ENCODE results near the gene CDH23. TPM values are rescaled to one million over a fixed set of nuclear protein-coding genes. Genes with fewer than 3 reads are reported as not detected.
A peak's percentile ranks its signal among the peaks of the same experiment; 100 is the strongest.

Gene CDH23
- total RNA-seq, 1 donor from 2014 or later = 10.3 TPM

DNA sequence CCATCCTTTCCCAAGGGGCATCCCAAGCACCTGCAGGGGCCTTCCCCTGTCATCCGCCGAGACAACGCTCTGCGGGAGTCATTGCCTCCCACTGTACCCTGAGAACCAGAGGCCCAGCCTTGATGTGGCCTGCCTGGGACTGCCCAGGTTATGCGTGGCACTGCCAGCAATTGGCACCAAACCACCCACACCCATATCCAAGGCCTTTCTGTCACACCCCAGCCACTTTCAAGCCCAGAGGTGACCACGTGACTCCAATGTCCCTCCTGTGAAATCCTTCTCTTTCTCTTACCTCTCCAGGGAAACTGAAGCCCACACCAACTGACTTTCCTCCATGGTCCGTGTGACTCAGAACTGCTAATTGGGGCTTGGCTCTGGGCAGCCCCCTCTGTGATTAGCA, 198.9 kb downstream of the CDH23 start:
- Histone ChIP-seq H3K9me3 (no peaks in the 10 kb centered on the region), H3K36me3 (no peaks in the 10 kb centered on the region), H3K27me3 (no peaks in the 10 kb centered on the region), H3K27ac (no peak overlapping the region), H3K4me1 (peaks cover 22% of the 10 kb centered on the region), H3K4me3 (no peak overlapping the region)
- DNase-seq (ENCODE audit: extremely low spot score in 2 of 2) = no peak
- no peak for TF ChIP-seq POLR2A (IDR thresholded peaks at IDR 0.05)
- TF ChIP-seq, protein P1, sequence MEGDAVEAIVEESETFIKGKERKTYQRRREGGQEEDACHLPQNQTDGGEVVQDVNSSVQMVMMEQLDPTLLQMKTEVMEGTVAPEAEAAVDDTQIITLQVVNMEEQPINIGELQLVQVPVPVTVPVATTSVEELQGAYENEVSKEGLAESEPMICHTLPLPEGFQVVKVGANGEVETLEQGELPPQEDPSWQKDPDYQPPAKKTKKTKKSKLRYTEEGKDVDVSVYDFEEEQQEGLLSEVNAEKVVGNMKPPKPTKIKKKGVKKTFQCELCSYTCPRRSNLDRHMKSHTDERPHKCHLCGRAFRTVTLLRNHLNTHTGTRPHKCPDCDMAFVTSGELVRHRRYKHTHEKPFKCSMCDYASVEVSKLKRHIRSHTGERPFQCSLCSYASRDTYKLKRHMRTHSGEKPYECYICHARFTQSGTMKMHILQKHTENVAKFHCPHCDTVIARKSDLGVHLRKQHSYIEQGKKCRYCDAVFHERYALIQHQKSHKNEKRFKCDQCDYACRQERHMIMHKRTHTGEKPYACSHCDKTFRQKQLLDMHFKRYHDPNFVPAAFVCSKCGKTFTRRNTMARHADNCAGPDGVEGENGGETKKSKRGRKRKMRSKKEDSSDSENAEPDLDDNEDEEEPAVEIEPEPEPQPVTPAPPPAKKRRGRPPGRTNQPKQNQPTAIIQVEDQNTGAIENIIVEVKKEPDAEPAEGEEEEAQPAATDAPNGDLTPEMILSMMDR (IDR thresholded peaks at IDR 0.05) = no peak
- no peak for TF ChIP-seq POLR2AphosphoS5 (IDR thresholded peaks at IDR 0.05; ENCODE audit: insufficient read depth in 1 of 2, low read depth in 1 of 2)
- intact Hi-C loops (cut with DNase I) = no loop called here

GRCh38 chr10:71596127-71596526, 199.4 kb downstream of the CDH23 start:
- Histone ChIP-seq H3K27me3 (no peaks in the 10 kb centered on the region), H3K4me1 (peaks cover 22% of the 10 kb centered on the region), H3K4me3 (no peak overlapping the region), H3K27ac (no peak overlapping the region), H3K36me3 (no peaks in the 10 kb centered on the region), H3K9me3 (no peaks in the 10 kb centered on the region)
- TF ChIP-seq, protein P1 (IDR thresholded peaks at IDR 0.05) = no peak
- TF ChIP-seq POLR2A (IDR thresholded peaks at IDR 0.05) (no peak), POLR2AphosphoS5 (IDR thresholded peaks at IDR 0.05; ENCODE audit: insufficient read depth in 1 of 2, low read depth in 1 of 2) (no peak)
- intact Hi-C loops (cut with DNase I) = no loop called here
- DNase-seq (ENCODE audit: extremely low spot score in 2 of 2) = no peak

DNA sequence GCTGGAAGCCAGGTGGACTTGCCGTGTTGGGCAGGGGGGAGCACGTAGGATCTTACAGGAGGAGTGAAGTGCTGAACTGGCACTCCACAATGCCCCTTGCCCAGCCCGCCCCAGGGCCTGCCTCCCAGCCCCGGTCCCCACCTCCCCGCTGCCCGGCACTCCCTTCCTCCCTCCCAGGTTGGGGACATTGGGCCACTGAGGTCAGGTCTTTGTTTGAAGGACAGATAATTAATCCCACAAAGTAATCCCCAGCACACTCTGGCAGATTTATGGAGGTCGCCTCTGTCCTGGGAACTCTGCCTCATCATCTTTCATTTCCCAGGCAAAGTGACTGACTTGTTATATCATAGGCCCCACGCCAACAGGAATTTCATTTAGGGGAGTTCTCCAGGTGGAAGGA, 200.0 kb downstream of the CDH23 start:
- H3K4me1 ChIP-seq = peaks cover 27% of the 10 kb centered on the region
- DNase-seq (ENCODE audit: extremely low spot score in 2 of 2) = no peak
- no peaks in the 10 kb centered on the region for H3K27me3 ChIP-seq
- no peaks in the 10 kb centered on the region for H3K9me3 ChIP-seq
- H3K36me3 ChIP-seq = no peaks in the 10 kb centered on the region
- peak overlapping the region; percentile 86 for H3K27ac ChIP-seq
- TF ChIP-seq, protein P1 (IDR thresholded peaks at IDR 0.05) = no peak
- TF ChIP-seq POLR2AphosphoS5 (IDR thresholded peaks at IDR 0.05; ENCODE audit: insufficient read depth in 1 of 2, low read depth in 1 of 2) (no peak), POLR2A (IDR thresholded peaks at IDR 0.05) (no peak)
- no peak overlapping the region for H3K4me3 ChIP-seq
- intact Hi-C loops (cut with DNase I) = no loop called here

DNA sequence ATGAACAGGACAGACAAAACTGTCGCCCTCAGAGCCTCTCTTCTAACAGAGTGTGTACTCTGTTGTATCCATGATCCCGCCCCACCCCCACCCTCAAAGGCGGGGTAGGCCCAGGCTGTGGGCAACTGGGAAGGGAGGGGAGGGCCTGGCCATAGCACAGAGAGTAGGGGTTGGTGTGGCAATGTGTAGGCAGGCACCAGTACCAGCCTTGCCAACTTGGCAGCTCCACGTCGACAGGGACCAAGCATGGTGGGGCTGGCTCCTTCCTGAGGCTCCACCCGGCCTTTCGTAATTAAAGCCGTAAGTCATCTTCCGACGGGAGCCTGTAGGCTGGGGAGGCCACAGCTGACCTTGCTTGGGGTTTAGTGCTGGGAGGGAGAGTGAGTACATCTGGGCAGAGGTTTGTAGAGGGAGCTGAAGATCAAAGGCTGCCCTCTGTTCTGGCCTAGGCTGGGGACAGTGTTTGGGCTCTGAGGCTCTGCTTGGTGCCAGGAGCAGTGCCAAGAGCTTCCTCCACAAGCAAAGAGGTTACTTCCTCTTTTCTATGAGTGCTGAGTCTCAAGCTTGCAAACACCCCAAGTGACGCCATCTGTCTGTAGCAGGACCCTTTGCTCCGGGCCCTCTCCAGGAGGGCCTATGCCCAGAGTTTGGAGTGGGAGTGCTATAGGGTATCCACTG, 201.2 kb downstream of the CDH23 start:
- Histone ChIP-seq H3K36me3 (no peaks in the 10 kb centered on the region), H3K9me3 (no peaks in the 10 kb centered on the region), H3K27ac (peak overlapping the region; percentile 86), H3K27me3 (no peaks in the 10 kb centered on the region), H3K4me1 (peaks cover 27% of the 10 kb centered on the region), H3K4me3 (no peak overlapping the region)
- intact Hi-C loops (cut with DNase I) = no loop called here
- no peak for DNase-seq (ENCODE audit: extremely low spot score in 2 of 2)
- TF ChIP-seq, protein P1 (IDR thresholded peaks at IDR 0.05) = no peak
- peak; percentile 34 to 58 for TF ChIP-seq POLR2AphosphoS5 (IDR thresholded peaks at IDR 0.05; ENCODE audit: insufficient read depth in 1 of 2, low read depth in 1 of 2)

DNA sequence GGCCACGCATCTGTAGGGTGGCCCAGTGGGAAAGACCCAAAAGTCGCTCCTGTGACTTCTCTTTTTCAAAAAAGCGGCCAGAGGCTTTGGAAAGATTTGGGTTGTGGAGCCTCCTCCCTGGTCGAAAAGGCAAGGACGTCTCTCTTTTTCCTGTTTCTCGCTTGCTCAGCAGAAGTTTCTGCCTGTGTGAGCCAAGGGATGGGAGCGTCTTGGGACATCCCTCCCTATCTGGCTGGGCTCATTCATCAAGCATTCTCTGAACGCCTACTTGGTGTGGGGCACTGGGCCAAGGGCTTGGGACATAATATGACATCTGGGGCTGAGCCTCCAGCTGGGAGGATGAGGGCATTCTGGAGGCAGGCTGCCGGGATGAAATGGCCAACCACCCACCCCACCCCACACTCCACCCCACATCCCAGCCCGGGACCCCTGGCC, 201.9 kb downstream of the CDH23 start:
- TF ChIP-seq POLR2A (IDR thresholded peaks at IDR 0.05) (no peak), POLR2AphosphoS5 (IDR thresholded peaks at IDR 0.05; ENCODE audit: insufficient read depth in 1 of 2, low read depth in 1 of 2) (peak in 1 of 2 donors; percentile 27)
- Histone ChIP-seq H3K9me3 (no peaks in the 10 kb centered on the region), H3K4me3 (no peak overlapping the region), H3K27me3 (no peaks in the 10 kb centered on the region), H3K27ac (peak overlapping the region; percentile 86), H3K36me3 (no peaks in the 10 kb centered on the region), H3K4me1 (peaks cover 27% of the 10 kb centered on the region)
- no peak for DNase-seq (ENCODE audit: extremely low spot score in 2 of 2)
- intact Hi-C loops (cut with DNase I) = no loop called here

Measured in vagina (tissue), 2 donors.